ENCODE results near the gene CCDC107.

Gene CCDC107

GRCh38 chr9:35659340-35659739, 1.2 kb downstream of the CCDC107 start:
- no peak for DNase-seq (ENCODE audit: low read depth in 2 of 3, low spot score in 2 of 3)

GRCh38 chr9:35660966-35661415, 2.9 kb downstream of the CCDC107 start:
- DNase-seq (ENCODE audit: low read depth in 2 of 3, low spot score in 2 of 3) = no peak

GRCh38 chr9:35661756-35662350, 3.8 kb downstream of the CCDC107 start:
- DNase-seq (ENCODE audit: low read depth in 2 of 3, low spot score in 2 of 3) = no peak

- no peak for DNase-seq (ENCODE audit: low read depth in 2 of 3, low spot score in 2 of 3)
Observed at GRCh38 chr9:35662437-35662836, 4.3 kb downstream of the CCDC107 start.

GRCh38 chr9:35664531-35665470, 6.7 kb downstream of the CCDC107 start, which contains the start of gene ARHGEF39:
ARHGEF39 (minus strand) TSS chr9:35665195; CDS start chr9:35665169, 26 bp downstream.
- peak in 2 of 3 experiments; percentile 49 to 67 for DNase-seq (ENCODE audit: low read depth in 2 of 3, low spot score in 2 of 3)

GRCh38 chr9:35665471-35665818, 7.4 kb downstream of the CCDC107 start:
- DNase-seq (ENCODE audit: low read depth in 2 of 3, low spot score in 2 of 3) = no peak

- no peak for DNase-seq (ENCODE audit: low read depth in 2 of 3, low spot score in 2 of 3)
Observed at GRCh38 chr9:35666045-35666444, 8.0 kb downstream of the CCDC107 start.

GRCh38 chr9:35666549-35666948, 8.5 kb downstream of the CCDC107 start:
- no peak for DNase-seq (ENCODE audit: low read depth in 2 of 3, low spot score in 2 of 3)

- DNase-seq (ENCODE audit: low read depth in 2 of 3, low spot score in 2 of 3) = no peak
Observed at GRCh38 chr9:35667939-35668338, 9.8 kb downstream of the CCDC107 start.

- no peak for DNase-seq (ENCODE audit: low read depth in 2 of 3, low spot score in 2 of 3)
Observed at GRCh38 chr9:35669331-35670145, 11.4 kb downstream of the CCDC107 start.

GRCh38 chr9:35673132-35674024, 15.3 kb downstream of the CCDC107 start, which contains the start of gene CA9:
CA9 (plus strand) TSS chr9:35673928; CDS start chr9:35673960, 32 bp downstream.
- no peak for DNase-seq (ENCODE audit: low read depth in 2 of 3, low spot score in 2 of 3)

- DNase-seq (ENCODE audit: low read depth in 2 of 3, low spot score in 2 of 3) = no peak
Observed at GRCh38 chr9:35674025-35674361, 15.9 kb downstream of the CCDC107 start.

GRCh38 chr9:35675204-35675603, 17.1 kb downstream of the CCDC107 start:
- DNase-seq (ENCODE audit: low read depth in 2 of 3, low spot score in 2 of 3) = no peak

- DNase-seq (ENCODE audit: low read depth in 2 of 3, low spot score in 2 of 3) = no peak
Observed at GRCh38 chr9:35675732-35676392, 17.8 kb downstream of the CCDC107 start.

GRCh38 chr9:35679091-35679490, 21.0 kb downstream of the CCDC107 start:
- DNase-seq (ENCODE audit: low read depth in 2 of 3, low spot score in 2 of 3) = no peak

GRCh38 chr9:35679766-35680330, 21.8 kb downstream of the CCDC107 start:
- no peak for DNase-seq (ENCODE audit: low read depth in 2 of 3, low spot score in 2 of 3)

- no peak for DNase-seq (ENCODE audit: low read depth in 2 of 3, low spot score in 2 of 3)
Observed at GRCh38 chr9:35680331-35681105, 22.4 kb downstream of the CCDC107 start.

- DNase-seq (ENCODE audit: low read depth in 2 of 3, low spot score in 2 of 3) = no peak
Observed at GRCh38 chr9:35681341-35682002, 23.4 kb downstream of the CCDC107 start.

All from activated CD8-positive, alpha-beta memory T cell treated with anti-CD3 and anti-CD28 coated beads for 48 hours (primary cell).